GM21717 (cell line): ENCODE data around the gene PFN3.

ENCODE experiments used
- ATAC-seq: cut with Tn5 transposase; IDR thresholded peaks from one replicate; pipeline ENCODE4 v1.9.1; 2021; ENCODE audit warnings: mild to moderate bottlenecking, moderate library complexity; ENCODE audit not compliant: unreplicated experiment

PFN3 gene, protein sequence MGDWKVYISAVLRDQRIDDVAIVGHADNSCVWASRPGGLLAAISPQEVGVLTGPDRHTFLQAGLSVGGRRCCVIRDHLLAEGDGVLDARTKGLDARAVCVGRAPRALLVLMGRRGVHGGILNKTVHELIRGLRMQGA

DNA sequence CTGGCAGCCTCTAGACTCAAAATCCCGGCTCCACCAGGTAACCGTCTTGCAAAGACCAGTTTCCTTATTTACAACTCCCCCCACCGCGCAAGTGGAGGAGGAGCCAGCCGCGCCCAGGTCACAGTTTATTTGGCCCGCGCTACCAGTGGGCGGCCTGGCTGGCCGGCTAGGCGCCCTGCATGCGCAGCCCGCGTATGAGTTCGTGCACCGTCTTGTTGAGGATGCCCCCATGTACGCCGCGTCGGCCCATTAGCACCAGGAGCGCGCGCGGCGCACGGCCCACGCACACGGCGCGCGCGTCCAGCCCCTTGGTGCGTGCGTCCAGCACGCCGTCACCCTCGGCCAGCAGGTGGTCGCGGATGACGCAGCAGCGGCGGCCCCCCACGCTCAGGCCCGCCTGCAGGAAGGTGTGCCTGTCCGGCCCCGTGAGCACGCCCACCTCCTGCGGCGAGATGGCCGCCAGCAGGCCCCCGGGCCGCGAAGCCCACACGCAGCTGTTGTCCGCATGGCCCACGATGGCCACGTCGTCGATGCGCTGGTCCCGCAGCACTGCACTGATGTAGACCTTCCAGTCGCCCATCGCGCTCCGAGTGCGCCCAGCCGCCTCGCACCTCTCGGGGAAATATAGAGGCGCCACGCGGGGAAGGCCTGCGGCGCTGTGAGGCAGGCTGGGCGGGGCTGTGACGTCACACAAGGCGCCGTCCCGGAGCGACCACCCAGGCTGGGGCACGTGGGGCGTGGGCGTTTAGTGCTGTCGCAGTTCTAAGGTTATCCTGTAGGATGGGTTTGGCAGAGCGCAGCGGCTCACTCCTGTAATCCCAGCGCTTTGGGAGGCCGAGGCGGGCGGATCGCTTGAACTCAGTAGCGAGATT lies at the start of gene PFN3:
Gene PFN3 (minus strand): TSS at position 665 of the 872 bp plus-strand sequence. CDS start 85 bp downstream, at position 580.
- no peak for ATAC-seq

DNA sequence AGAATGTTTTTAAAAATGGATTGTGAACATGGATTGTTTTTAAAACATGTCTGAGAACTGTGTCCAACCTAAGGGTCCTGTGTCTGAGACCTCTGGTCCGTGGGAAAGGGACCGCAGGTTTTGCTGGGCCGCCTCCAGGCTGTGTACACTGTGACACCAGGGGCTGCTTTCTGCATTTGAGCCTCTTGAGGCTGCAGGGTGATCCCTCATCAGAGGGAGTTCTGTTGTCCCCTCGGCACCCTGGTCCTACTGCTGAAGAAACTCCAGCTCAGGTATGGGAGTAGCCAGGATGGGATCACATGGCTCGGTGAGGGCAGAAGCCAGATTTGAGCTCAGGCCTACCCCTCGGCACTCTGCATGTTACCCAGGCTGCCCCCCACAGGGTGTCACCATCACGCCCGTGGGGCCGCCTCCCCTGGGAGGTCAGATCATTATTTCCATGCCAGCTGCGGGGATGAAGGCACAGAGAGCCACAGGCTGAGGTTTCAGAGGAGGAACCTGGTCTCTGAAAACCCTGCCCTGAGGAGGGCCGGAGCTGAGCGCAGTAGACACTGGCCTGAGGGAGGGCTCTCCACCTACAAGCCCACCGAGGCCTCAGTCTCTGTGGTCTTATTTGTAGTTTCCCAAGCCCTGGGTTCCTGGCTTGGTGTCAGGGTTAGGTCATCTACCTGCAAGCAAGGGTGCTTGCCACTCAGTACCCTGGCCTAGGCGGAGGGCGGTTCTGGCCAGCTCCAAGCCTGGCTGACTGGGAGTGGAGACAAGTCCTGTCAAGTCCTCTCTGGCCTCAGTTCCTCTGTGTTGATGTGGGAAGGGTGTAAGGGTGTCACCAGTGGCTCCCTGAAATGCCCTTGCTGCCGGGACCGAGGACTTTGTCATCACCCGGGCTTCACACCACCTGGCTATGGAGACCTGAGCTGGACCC lies 48.9 kb upstream of the PFN3 start:
- no peak for ATAC-seq

DNA sequence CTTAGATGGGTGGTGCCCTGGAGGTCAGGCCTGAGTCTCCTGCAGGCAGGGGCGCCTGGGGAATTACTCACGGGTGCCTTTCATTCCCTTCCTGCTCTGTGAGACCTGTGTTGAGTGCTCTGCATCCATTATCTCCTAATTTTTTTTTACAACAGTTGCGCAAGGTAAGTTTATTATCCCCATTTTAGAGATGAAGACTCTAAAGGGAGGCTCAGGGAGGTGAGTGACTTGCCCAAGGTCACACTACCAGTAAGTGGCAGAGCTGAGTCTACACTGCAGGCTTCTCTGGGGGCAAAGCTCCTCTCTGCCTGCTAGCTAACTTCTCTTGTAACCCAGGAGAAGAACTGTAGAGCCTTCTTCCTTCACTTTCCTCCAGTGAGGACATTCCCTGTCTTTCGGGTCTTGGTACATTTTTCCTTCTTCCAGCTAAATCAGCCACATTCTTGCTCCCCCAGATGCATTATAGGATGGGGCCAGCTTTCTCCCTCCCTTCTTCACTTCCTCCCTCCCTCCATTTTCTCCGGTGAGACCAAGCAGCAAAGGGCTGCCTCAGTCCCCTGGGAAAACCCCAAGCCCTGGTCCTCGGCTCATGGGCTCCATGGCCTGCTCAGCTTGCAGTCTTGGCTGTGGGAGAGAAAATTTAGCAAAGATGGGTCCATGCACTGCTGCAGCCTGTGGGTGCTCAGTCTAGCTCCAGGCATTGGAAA lies 47.9 kb upstream of the PFN3 start:
- ATAC-seq, result no peak

DNA sequence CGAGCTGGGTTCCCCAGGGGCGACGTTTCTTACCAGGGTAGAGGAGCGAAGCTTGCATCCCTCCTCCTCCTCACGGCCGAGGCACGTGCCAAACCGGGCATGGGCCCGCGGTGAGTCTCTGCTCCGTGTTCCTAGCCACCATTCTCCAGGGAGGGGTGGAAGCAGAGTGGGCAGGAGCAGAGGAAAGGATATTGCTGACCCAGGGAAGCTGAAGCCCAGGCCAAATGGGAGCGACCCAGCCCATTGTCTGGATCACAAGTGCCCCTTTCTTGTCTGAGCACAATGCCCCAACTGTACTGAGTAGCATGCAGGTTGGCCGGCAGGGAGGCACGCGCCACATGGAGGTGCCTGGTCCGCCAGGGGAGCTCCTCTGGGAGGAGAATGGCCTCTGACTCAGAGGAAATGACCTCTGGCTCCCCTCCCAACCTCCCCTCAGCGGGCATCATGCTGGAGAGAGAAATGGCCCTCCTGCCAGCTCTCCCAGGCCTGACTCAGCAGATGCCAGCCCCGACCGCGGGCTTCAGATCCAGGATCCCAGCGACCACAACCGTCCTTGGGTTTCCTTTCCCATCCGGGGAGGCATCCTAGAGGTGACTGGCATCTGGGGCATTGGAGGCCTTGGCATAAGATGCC lies 47.3 kb upstream of the PFN3 start:
- ATAC-seq, result no peak

DNA sequence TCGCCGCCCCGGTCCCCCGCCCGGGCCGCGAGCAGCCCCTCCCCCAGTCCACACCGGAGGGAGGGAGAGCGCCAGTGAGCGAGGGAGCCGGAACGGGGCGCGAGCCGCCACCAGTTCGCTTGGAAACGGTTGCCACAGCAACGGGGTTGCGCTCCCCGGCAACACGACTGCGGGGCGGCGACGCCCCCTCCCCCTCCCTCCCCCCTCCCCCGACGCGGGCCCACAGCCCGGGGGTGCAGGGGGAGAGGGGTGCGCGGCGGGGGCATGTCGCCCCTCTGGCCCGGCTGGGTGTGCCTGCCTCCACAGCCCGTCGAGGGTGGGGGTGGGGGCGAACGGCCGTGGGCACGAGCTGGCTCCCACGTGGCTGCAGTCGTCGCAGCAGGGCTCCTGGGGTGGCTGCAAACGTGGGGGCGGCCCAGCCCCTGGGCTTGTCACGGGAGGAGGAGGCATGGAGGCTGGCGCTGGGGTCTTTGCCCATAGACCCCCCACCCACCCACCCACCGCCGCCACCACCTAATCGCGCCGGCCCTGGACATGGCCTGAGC lies 46.7 kb upstream of the PFN3 start:
- ATAC-seq, result peak; percentile 33

DNA sequence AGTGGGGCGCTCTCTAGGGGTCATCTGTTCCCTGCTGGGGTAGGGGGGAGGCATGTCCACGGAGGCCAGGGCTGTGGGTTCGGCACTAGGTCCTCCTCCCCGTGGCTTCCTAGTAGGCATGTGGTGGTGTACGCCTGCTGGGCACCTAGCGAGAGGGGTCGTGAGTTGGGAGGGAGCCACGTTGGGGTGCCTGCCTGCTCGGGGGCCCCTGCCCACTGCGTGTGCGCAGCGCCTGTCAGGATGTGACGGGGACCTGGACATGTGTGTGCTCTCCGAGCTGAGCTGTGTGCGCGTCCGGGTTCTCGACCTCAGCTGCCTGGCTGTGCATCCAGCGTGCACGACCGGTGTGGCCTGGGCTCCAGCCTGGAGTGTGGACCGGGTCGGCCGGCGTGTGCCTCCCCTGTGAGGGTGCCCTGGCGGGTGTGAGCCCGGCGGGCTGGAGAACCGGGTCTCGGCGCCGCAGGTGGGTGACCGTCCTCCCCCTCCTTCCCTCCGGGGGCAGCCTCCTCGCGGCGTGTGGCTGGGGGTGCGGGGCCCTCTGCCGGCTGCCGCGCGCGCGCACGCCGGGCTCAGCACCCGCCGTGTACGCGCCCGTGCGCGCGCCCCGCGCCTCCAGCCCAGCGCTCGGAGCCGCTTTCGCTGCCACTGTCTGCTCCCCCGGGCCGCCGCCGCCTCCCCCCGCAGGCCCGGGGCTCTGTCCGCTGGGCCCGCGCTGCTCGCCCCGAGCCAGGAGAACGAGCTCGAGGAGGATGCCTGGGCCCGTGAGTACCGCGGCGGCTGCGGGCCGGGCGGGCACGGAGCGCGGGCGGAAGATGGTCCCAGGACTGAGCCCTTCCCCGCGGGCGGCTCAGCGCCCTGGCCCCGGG lies 46.0 kb upstream of the PFN3 start, which contains the start of gene PRR7:
Gene PRR7 (plus strand): TSS at position 615 of the 866 bp plus-strand sequence. CDS start 8,254 bp downstream, outside the sequence.
- ATAC-seq, result peak; percentile 41

DNA sequence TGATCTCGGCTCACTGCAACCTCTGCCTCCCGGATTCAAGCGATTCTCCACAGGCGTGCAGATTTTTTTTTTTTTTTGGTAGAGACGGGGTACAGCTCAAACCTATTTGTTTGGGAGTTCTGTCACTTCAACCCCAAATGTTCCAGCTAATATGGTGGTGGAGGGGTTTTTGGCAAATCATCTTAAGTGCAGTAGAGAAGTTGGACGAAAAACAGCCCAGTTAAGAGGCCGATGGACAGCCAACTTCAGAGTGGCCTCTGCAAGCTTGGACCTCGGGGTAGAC lies 45.4 kb upstream of the PFN3 start:
- ATAC-seq, result no peak

DNA sequence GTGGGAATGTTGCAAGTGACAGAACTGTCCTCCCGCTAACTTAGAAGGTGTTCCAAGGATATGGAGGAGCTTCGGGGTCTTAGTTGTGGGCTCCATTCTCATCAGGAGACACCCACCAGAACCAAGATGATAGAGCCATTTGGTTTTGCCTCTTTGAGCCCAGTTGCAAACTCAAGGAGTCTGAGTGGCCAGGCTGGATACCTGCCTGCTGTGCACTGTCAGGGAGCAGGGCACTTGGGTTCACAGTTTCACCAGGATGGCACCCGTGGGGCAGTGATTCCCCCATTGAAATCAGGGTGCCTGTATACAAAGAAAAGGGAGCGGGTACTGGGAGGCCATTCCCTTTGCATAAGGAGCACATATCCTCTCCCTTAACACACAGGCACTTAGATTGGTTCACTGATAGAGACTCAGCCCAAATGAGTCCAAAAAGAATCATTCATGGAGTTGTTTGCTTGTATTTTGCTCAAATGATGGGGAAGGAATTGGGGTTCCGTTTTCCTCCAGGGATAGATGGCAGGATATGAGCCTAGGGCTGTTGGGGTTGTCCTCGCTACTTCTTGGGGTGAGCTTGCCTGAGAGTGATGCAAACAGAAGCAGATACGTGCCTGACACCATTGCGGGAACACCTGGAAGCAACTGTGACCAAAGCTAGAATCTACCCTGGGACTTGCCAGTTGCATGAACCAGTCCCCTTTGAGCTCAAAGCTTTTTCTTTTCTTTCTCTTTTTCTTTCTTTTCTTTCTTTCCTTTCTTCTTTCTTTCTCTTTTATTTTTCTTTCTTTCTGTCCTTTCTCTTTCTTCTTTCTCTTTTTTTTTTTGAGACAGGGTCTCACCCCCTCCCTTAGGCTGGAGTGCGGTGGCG lies 44.8 kb upstream of the PFN3 start:
- no peak for ATAC-seq

DNA sequence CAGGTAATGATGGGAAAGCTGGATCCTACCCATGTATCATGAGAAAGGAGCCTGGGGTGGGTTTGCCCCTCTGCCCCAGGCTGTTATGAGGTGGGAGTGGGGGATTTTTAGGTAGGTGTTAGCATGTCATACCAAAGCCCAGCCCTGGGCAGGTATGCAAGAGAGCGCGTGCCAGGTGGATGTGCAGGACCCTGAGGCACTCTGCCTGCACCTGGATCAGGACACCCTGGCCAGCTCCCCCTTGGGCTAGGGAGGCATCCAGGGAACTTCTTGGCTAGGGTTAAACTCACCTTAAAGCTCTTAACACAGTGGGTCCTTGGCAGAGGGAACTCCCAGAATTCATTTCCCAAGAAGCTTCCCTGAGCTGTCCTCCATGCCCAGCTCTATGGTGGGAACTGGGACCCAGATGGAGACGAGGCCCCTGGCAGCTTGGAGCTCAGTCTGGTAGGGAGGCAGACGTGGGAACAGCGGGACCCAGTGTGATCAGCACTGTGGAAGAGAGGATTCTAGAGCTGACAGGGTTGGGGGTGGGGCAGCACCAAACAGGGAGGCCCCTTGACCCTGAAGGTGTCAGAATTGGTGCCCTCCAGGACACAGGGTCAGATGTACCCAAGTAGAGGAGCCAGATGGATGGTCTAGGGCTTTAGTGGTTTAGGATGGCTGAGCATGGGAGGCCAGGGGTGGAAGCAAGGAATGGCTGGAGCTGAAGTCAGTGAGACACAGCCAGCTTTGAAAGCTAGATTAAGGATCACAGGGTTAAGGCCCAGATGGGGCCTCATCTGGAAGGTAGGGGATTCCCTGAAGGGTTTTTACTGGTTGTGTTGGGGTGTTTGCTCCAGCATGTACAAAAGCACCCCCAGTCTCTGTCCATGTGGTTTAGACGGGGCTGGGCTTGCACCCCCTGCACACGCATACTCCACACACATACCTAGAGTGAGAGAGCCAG lies 43.9 kb upstream of the PFN3 start:
- no peak for ATAC-seq

DNA sequence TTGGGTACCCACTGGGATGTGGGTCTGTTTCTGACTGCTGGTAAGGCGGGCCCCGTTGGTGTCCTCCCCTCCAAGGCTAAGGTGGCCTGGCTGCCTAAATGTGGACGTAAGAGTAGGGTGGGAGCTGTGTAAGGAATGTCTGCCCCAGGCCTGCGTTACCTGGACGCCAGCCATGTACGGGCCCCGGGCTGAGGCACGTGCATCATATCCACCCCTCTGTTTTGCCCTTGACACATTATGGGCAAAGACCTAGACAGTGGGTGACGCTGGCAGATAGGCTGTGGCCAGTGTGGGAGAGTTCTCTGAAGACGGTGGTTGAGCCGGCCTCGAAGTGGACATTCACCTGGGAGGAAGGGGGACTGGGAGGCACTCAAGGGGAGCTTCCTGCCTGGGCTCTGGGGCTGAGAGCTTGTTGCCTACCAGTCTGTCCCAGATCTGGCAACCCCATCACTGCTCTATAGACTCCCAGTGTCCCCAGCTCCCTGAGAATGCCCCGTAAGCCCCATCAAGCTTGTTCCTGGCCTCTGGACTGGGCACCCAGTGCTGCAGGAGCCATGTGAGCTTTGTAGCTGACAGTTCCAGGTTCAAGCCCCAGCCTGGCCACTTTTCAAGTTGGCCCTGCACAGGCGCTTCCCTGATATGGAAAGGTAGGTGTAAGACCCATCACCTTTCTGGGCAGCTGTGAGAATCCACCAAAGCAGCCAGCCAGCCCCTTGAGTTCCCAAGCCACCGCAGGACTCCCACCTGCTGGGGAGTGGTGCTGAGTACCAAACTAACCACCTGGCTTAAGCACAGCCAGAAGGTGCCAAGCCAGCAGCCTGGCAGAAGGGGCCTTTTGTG lies 42.9 kb upstream of the PFN3 start:
- ATAC-seq, result no peak

DNA sequence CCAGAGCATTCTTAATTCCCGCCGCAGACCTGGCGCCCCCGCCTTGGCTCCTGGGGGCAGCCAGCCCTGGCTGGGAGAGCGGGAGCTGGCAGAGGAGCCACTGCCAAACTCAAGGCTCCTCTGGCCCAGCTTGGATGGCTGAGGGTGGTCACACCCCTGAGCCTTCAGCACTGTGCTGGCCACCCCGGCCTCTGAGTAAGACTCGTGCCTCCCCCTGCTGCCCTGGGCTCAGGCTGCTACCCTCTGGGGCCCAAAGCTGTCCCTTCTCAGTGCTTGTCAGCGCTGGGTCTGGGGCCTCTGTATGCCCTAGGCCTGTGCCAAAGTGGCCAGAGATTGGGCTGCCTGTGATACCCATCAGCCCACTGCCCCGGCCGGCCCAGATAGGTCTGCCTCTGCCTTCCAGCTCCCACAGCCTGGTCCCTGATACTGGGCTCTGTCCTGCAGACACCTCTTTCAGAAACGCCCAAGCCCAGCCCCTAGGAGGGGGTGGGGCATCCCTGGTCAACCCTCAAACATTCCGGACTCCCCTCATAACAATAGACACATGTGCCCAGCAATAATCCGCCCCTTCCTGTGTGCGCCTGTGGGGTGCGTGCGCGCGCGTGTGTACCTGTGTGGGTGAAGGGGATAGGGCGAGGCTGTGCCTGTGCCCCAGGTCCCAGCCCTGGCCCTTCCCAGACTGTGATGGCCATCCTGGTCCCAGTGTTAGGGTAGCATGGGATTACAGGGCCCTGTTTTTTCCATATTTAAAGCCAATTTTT lies 41.8 kb upstream of the PFN3 start:
- no peak for ATAC-seq

DNA sequence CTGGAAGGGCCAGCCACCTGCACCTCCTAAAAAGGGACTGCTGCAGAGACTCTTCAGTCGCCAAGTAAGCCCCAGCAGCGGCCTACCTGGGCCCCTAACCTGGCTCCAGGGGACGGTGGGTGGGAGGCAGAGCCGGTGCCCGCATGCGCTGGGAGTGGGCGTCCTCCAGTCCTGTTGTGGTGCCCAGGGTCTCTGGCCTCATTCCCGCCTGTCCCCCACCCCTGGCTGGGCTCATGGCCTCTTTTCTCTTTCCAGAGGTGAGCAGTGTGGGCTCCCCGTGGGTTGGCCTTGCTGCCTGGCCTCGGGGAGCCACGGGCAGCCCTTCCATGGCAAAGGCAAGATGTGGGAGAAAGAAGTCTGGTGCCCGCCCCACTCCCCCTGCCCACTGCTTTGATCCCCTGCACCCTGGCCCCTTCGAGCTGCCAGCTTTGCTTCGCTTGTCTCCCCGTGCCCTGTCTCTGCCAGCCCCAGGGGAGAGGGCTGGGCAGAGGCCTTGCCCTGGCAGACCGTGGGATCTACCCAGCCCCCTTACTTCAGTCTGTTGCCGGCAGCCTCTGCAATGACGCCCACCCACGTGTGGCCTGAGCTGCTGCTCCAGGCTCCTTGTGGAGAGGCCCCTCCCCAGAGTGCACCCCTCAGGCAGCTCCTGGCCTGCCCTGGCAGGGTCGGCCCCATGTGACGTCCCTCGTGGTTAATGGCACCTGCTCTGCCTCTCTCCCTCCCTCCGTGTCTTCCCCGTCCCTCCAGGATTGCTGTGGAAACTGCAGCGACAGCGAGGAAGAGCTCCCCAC lies 40.7 kb upstream of the PFN3 start:
- no peak for ATAC-seq

DNA sequence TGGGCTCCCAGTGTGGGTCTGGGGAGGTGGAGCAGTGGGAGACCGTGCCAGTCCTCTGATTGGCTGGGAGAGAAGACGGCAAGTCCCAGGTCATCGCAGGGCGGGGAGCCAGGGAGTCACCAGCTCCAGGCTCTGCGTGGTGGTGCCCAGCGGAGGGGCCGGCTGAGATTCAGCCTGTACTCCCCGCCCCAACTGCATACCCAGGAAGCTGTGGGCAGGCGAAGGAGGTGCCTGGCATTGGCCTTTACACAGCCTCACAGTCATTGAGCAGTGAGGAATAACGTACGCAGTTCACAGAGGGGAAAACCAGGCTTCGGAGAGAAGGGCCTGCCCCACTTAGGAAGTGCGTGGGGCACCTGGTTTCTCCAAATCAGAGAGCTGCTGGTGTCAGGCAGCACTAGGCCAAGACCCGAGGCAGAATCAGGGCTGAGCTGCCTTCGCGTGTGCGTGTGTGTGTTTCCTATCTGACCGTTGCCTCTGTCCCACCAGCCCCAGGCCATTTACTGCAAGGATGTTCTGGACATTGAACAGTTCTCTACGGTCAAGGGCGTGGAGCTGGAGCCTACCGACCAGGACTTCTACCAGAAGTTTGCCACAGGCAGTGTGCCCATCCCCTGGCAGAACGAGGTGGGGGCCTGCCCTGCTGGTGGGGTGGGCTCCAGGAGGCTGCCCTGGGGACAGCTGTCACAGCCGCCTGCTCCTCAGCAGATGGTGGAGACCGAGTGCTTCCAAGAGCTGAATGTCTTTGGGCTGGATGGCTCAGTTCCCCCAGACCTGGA lies 39.9 kb upstream of the PFN3 start:
- ATAC-seq, result no peak

DNA sequence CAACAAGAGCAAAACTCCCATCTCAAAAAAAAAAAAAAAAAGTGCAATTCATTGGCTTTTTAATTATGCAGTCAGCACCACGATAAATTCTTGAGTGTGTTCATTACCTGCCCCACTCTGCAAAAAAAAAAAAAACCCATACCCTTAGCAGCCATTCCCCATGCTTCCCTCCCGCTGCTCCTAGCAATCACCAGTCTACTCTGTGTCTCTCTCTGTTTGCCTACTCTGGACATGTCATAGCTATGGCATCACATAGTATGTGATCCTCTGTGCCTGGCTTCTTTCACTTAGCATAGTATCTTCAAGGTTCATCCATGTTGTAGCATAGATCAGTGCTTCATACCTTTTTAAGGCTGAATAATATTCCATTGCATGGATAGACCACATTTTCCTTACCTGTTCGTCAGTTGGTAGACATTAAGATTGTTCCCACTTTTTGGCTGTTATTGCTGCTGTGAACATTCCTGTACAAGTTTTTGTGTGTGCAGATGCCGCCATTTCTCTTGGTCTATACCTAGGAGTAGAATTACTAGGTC lies 39.1 kb upstream of the PFN3 start:
- ATAC-seq, result no peak
